RKO (cell line): ENCODE results near the gene ASGR1.
A peak's percentile ranks its signal among the peaks of the same experiment; 100 is the strongest.
"Not testable (repeated sequence)": the region's sequence is repeated elsewhere in the genome, so short reads cannot be mapped to it uniquely, and the experiment has no call there.

ENCODE experiments used
- DNase-seq: peaks from one replicate; pipeline ENCODE4 v3.0.0-alpha.2; 2016; ENCODE audit warnings: low spot score

Gene ASGR1

GRCh38 chr17:7159571-7159970, 19.6 kb downstream of the ASGR1 start:
- not testable (repeated sequence) for DNase-seq

- not testable (repeated sequence) for DNase-seq
Measured at GRCh38 chr17:7158424-7158823, 20.7 kb downstream of the ASGR1 start.

- no peak for DNase-seq
Measured at GRCh38 chr17:7156342-7156940, 22.7 kb downstream of the ASGR1 start.

GRCh38 chr17:7147772-7148171, 31.4 kb downstream of the ASGR1 start:
- peak; percentile 38 for DNase-seq

- no peak for DNase-seq
Measured at GRCh38 chr17:7146115-7146514, 33.1 kb downstream of the ASGR1 start.

- no peak for DNase-seq
Measured at GRCh38 chr17:7144213-7144612, 35.0 kb downstream of the ASGR1 start.

GRCh38 chr17:7141824-7142223, 37.3 kb downstream of the ASGR1 start:
- no peak for DNase-seq

GRCh38 chr17:7139400-7139799, 39.8 kb downstream of the ASGR1 start:
- DNase-seq = no peak

- DNase-seq = no peak
Measured at GRCh38 chr17:7138800-7139381, 40.3 kb downstream of the ASGR1 start.

- no peak for DNase-seq
Measured at GRCh38 chr17:7137171-7137943, 41.8 kb downstream of the ASGR1 start.

- peak; percentile 71 for DNase-seq
Measured at GRCh38 chr17:7136266-7136877, 42.8 kb downstream of the ASGR1 start.

GRCh38 chr17:7133916-7134315, 45.3 kb downstream of the ASGR1 start:
- no peak for DNase-seq

GRCh38 chr17:7133424-7133823, 45.7 kb downstream of the ASGR1 start:
- DNase-seq = no peak

- DNase-seq = no peak
Measured at GRCh38 chr17:7132511-7133094, 46.6 kb downstream of the ASGR1 start.

GRCh38 chr17:7131423-7131791, 47.8 kb downstream of the ASGR1 start:
- DNase-seq = no peak

GRCh38 chr17:7130621-7131422, 48.3 kb downstream of the ASGR1 start:
- no peak for DNase-seq

- no peak for DNase-seq
Measured at GRCh38 chr17:7129311-7129710, 49.9 kb downstream of the ASGR1 start.

GRCh38 chr17:7128160-7128559, 51.0 kb downstream of the ASGR1 start:
- no peak for DNase-seq

- not testable (repeated sequence) for DNase-seq
Measured at GRCh38 chr17:7127501-7127900, 51.7 kb downstream of the ASGR1 start.

- DNase-seq = not testable (repeated sequence)
Measured at GRCh38 chr17:7126386-7126785, 52.8 kb downstream of the ASGR1 start.

- DNase-seq = no peak
Measured at GRCh38 chr17:7124923-7125322, 54.2 kb downstream of the ASGR1 start.

GRCh38 chr17:7123844-7124243, 55.3 kb downstream of the ASGR1 start:
- no peak for DNase-seq
